ENCODE results near the gene AKNAD1.

Gene AKNAD1

GRCh38 chr1:108814343-108815125 is 42.4 kb downstream of the AKNAD1 start:
- no peak for TF ChIP-seq MYC (IDR thresholded peaks at IDR 0.05; ENCODE audit: low read depth, low read length)
- no peak for DNase-seq (ENCODE audit: low read depth)
- no peak overlapping the region for H3K4me3 ChIP-seq (ENCODE audit: low read depth, low read length)

- H3K4me3 ChIP-seq (ENCODE audit: low read depth, low read length) = no peak overlapping the region
- TF ChIP-seq, protein P1, sequence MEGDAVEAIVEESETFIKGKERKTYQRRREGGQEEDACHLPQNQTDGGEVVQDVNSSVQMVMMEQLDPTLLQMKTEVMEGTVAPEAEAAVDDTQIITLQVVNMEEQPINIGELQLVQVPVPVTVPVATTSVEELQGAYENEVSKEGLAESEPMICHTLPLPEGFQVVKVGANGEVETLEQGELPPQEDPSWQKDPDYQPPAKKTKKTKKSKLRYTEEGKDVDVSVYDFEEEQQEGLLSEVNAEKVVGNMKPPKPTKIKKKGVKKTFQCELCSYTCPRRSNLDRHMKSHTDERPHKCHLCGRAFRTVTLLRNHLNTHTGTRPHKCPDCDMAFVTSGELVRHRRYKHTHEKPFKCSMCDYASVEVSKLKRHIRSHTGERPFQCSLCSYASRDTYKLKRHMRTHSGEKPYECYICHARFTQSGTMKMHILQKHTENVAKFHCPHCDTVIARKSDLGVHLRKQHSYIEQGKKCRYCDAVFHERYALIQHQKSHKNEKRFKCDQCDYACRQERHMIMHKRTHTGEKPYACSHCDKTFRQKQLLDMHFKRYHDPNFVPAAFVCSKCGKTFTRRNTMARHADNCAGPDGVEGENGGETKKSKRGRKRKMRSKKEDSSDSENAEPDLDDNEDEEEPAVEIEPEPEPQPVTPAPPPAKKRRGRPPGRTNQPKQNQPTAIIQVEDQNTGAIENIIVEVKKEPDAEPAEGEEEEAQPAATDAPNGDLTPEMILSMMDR (IDR thresholded peaks at IDR 0.05; ENCODE audit: low read depth, low read length) = no peak
- no peak for TF ChIP-seq POLR2A (IDR thresholded peaks at IDR 0.05; ENCODE audit: extremely low read depth, insufficient read length)
- TF ChIP-seq MAX (IDR thresholded peaks at IDR 0.05; ENCODE audit: low read depth, low read length) = no peak
- no peak for TF ChIP-seq MYC (IDR thresholded peaks at IDR 0.05; ENCODE audit: low read depth, low read length)
- DNase-seq (ENCODE audit: low read depth) = no peak
Measured at GRCh38 chr1:108813326-108813725, 43.6 kb downstream of the AKNAD1 start.

- H3K4me3 ChIP-seq (ENCODE audit: low read depth, low read length) = no peak overlapping the region
- no peak for DNase-seq (ENCODE audit: low read depth)
- TF ChIP-seq MAX (IDR thresholded peaks at IDR 0.05; ENCODE audit: low read depth, low read length) = no peak
- TF ChIP-seq POLR2A (IDR thresholded peaks at IDR 0.05; ENCODE audit: extremely low read depth, insufficient read length) = no peak
- no peak for TF ChIP-seq MYC (IDR thresholded peaks at IDR 0.05; ENCODE audit: low read depth, low read length)
- TF ChIP-seq, protein P1 (IDR thresholded peaks at IDR 0.05; ENCODE audit: low read depth, low read length) = no peak
Measured at GRCh38 chr1:108811611-108812010, 45.3 kb downstream of the AKNAD1 start.

DNA sequence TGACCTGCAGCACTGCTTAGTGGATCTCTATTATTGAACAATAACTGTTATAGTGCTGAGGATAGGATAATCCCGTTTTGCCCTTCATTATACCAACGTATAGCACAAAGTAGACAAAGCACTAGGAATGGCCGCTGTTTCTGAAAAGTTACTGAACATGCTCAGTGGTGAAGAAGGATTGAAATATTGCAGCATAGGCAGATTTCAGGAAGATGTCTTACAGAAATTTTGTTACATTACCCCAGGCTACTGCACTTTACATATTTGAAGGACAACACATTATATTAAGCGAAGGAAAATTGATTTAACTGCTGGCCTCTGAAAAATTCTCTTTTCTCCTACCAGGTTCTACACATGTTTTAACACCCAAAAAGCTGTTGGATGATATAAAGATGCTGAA is 48.5 kb downstream of the AKNAD1 start:
- no peak for DNase-seq (ENCODE audit: low read depth)
- TF ChIP-seq POLR2A (IDR thresholded peaks at IDR 0.05; ENCODE audit: extremely low read depth, insufficient read length) (no peak), MYC (IDR thresholded peaks at IDR 0.05; ENCODE audit: low read depth, low read length) (no peak), MAX (IDR thresholded peaks at IDR 0.05; ENCODE audit: low read depth, low read length) (no peak)
- TF ChIP-seq, protein P1 (IDR thresholded peaks at IDR 0.05; ENCODE audit: low read depth, low read length) = no peak
- no peak overlapping the region for H3K4me3 ChIP-seq (ENCODE audit: low read depth, low read length)

GRCh38 chr1:108803548-108803947 is 53.3 kb downstream of the AKNAD1 start:
- DNase-seq (ENCODE audit: low read depth) = no peak
- no peak for TF ChIP-seq MYC (IDR thresholded peaks at IDR 0.05; ENCODE audit: low read depth, low read length)
- no peak for TF ChIP-seq POLR2A (IDR thresholded peaks at IDR 0.05; ENCODE audit: extremely low read depth, insufficient read length)
- TF ChIP-seq, protein P1 (IDR thresholded peaks at IDR 0.05; ENCODE audit: low read depth, low read length) = no peak
- no peak for TF ChIP-seq MAX (IDR thresholded peaks at IDR 0.05; ENCODE audit: low read depth, low read length)
- H3K4me3 ChIP-seq (ENCODE audit: low read depth, low read length) = no peak overlapping the region

- DNase-seq (ENCODE audit: low read depth) = no peak
- no peak overlapping the region for H3K4me3 ChIP-seq (ENCODE audit: low read depth, low read length)
- TF ChIP-seq MYC (IDR thresholded peaks at IDR 0.05; ENCODE audit: low read depth, low read length) = no peak
Measured at GRCh38 chr1:108801101-108801500, 55.8 kb downstream of the AKNAD1 start.

DNA sequence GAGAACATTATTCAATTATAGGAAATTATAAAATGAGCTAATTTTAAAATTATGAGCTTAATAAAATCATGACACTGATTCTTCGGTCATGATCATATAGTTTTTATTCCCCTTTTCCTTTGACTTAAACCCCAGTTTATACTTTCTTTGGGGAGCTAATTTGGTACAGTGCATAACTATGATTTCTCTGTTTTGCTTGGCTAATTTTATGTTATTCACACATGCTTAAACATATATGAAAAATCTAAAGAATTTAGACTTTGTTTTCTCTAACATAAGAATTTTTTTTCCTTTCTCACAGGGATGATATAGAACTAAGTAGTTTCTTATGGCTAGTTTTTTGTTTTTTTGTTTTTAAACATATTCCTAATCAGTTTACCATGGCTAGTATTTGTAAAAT is 57.9 kb downstream of the AKNAD1 start:
- TF ChIP-seq MAX (IDR thresholded peaks at IDR 0.05; ENCODE audit: low read depth, low read length) (no peak), POLR2A (IDR thresholded peaks at IDR 0.05; ENCODE audit: extremely low read depth, insufficient read length) (no peak), MYC (IDR thresholded peaks at IDR 0.05; ENCODE audit: low read depth, low read length) (no peak)
- TF ChIP-seq, protein P1 (IDR thresholded peaks at IDR 0.05; ENCODE audit: low read depth, low read length) = no peak
- H3K4me3 ChIP-seq (ENCODE audit: low read depth, low read length) = no peak overlapping the region
- DNase-seq (ENCODE audit: low read depth) = no peak
